ENCODE results near the gene HTR3A. TPM values are rescaled to one million over a fixed set of nuclear protein-coding genes. Genes with fewer than 3 reads are reported as not detected.

HTR3A gene
- total and polyA plus RNA-seq, 2 of the 13 experiments (the other 11 are each of a cell fraction or from before 2014, with no cell fraction given) = not detected

DNA sequence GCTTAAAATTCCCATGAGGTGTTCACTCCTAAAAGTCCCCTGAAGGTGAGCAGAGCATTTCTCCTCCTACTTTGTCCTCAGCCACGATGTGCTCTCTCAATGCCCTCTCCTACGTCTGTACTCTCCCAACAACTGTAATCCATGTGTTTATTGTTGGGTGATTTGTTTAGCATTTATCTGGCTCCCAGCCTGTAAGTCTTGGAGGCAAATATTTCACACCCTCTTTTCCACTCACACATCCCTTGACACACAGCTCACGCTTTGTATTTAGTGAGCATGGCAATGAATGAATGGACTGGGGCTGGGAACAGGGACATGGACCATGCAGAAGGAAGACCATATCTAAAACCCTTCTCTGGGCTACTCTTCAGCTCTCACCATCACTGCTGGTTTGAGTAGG is 22.6 kb downstream of the HTR3A start:
- 17% methylated on average over 3 of the region's 3 CpGs for WGBS (ENCODE audit: low lambda C conversion rate)
- H3K79me2 ChIP-seq (ENCODE audit: insufficient read depth, low read length) = no peaks in the 10 kb centered on the region
- no peaks in the 10 kb centered on the region for H3K9me3 ChIP-seq (ENCODE audit: low read length)
- ATAC-seq (no peak), DNase-seq (ENCODE audit: low spot score) (no peak), FAIRE-seq (no peak)
- H3K4me2 ChIP-seq (ENCODE audit: low read depth, low read length) = no peak overlapping the region
- no peak overlapping the region for H3K9ac ChIP-seq (ENCODE audit: insufficient read depth, low read depth, low read length)
- ChIA-PET CTCF (ENCODE audit: low intra/inter-chr PET ratio, low total read pairs) (no interaction called here), POLR2A (no interaction called here)
- intact Hi-C loops (cut with micrococcal nuclease; ENCODE audit: unreplicated experiment) = no loop called here
- H3K27ac ChIP-seq (ENCODE audit: extremely low read length, insufficient read depth, low read length) = no peak overlapping the region
- no peak overlapping the region for H2AFZ ChIP-seq (ENCODE audit: low read length)
- BruUV-seq (replicated peaks) = no TSS peak
- H3K27me3 ChIP-seq (ENCODE audit: control insufficient read depth in 1 of 2, insufficient read depth in 2 of 2, low read length in 2 of 2) = peaks cover 0 to 2% of the 10 kb centered on the region in 2 experiments; a peak in 3 of 5 replicates
- no peak overlapping the region for H3K4me3 ChIP-seq (replicated peaks in 1 of 3; ENCODE audit: insufficient read depth in 1 of 3, low read depth in 2 of 3, low read length in 3 of 3)
- no peaks in the 10 kb centered on the region for H3K36me3 ChIP-seq (replicated peaks in 1 of 2; ENCODE audit: control insufficient read depth in 1 of 2, insufficient read depth in 2 of 2, low read length in 2 of 2)
- TF ChIP-seq, protein P1, sequence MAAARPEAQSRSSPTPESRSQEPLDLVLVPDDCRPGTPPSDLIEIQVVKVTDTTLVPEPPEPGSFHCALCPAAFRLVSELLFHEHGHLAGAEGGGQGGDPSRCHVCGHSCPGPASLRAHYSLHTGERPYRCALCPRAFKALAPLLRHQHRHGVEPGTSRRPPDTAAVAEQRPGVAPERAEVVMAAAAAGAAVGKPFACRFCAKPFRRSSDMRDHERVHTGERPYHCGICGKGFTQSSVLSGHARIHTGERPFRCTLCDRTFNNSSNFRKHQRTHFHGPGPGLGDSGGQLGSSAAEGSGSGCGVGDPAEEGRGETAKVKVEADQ (CRISPR knock-in tag; IDR thresholded peaks at IDR 0.05; ENCODE audit: borderline replicate concordance) = no peak
- TF ChIP-seq ADNP (CRISPR knock-in tag; IDR thresholded peaks at IDR 0.05) (no peak), TOPORS (CRISPR knock-in tag; IDR thresholded peaks at IDR 0.05) (no peak), ZNF367 (CRISPR knock-in tag; IDR thresholded peaks at IDR 0.05; ENCODE audit: borderline replicate concordance) (no peak), ZNF251 (CRISPR knock-in tag; IDR thresholded peaks at IDR 0.05) (no peak), ZNF546 (CRISPR knock-in tag; conservative IDR thresholded peaks at IDR 0.05) (no peak)
- TF ChIP-seq, protein P2, sequence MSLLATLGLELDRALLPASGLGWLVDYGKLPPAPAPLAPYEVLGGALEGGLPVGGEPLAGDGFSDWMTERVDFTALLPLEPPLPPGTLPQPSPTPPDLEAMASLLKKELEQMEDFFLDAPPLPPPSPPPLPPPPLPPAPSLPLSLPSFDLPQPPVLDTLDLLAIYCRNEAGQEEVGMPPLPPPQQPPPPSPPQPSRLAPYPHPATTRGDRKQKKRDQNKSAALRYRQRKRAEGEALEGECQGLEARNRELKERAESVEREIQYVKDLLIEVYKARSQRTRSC (CRISPR knock-in tag; IDR thresholded peaks at IDR 0.05; ENCODE audit: low read depth) = no peak
- TF ChIP-seq, protein P3, sequence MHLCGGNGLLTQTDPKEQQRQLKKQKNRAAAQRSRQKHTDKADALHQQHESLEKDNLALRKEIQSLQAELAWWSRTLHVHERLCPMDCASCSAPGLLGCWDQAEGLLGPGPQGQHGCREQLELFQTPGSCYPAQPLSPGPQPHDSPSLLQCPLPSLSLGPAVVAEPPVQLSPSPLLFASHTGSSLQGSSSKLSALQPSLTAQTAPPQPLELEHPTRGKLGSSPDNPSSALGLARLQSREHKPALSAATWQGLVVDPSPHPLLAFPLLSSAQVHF (CRISPR knock-in tag; IDR thresholded peaks at IDR 0.05) = no peak
- TF ChIP-seq, protein P4, sequence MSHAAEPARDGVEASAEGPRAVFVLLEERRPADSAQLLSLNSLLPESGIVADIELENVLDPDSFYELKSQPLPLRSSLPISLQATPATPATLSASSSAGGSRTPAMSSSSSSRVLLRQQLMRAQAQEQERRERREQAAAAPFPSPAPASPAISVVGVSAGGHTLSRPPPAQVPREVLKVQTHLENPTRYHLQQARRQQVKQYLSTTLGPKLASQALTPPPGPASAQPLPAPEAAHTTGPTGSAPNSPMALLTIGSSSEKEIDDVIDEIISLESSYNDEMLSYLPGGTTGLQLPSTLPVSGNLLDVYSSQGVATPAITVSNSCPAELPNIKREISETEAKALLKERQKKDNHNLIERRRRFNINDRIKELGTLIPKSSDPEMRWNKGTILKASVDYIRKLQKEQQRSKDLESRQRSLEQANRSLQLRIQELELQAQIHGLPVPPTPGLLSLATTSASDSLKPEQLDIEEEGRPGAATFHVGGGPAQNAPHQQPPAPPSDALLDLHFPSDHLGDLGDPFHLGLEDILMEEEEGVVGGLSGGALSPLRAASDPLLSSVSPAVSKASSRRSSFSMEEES (CRISPR knock-in tag; IDR thresholded peaks at IDR 0.05) = no peak
- no peaks in the 10 kb centered on the region for H3K4me1 ChIP-seq (ENCODE audit: insufficient read depth, low read length)
- H4K20me1 ChIP-seq (ENCODE audit: insufficient read depth, low read length) = no peaks in the 10 kb centered on the region
- in situ Hi-C loops (cut with HindIII; ENCODE audit: extremely low pct_ligation_motif_present, low pct_unique_long_range_greater_than_20kb) = no loop called here

All from HepG2 (cell line).